ENCODE results near the gene YTHDF2. TPM values are rescaled to one million over a fixed set of nuclear protein-coding genes. Genes with fewer than 3 reads are reported as not detected.

The YTHDF2 gene
- total and polyA plus RNA-seq, 9 of the 15 experiments (the other 6 are each of a cell fraction or from before 2014, with no cell fraction given) = 41.0 to 111 (median 83.3) TPM

DNA sequence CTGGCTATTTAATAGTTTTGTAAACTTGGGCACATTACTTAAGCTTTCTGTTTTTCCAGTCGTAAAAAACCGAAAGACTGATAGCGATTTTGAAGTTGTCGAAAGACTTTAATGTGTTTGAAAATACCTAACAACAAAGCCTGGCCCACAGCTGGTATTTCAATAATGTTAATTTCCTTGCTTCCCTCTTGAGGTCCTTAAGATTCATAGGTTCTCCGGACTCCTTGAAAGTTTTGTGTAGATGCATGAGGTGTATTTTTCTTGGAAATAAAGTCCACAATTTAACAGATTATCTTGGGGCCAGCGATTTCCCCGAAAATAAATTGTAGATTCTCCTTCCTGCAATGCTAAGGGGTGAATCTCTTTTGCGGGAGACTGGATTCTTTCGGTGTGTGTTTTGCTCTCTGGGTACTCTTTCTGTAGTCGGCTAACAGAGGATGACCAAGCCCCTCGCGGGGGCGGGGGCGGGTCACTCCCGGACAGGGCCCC lies 735 bp upstream of the YTHDF2 start (continued):
- no peak for TF ChIP-seq SIX5 (IDR thresholded peaks at IDR 0.05; ENCODE audit: borderline replicate concordance in 1 of 2, insufficient read depth in 1 of 2, low read depth in 1 of 2, low read length in 2 of 2)
- TF ChIP-seq SNRNP70 (optimal IDR thresholded peaks at IDR 0.05; ENCODE audit: low read depth, low read length) = no peak
- TF ChIP-seq, protein P1, sequence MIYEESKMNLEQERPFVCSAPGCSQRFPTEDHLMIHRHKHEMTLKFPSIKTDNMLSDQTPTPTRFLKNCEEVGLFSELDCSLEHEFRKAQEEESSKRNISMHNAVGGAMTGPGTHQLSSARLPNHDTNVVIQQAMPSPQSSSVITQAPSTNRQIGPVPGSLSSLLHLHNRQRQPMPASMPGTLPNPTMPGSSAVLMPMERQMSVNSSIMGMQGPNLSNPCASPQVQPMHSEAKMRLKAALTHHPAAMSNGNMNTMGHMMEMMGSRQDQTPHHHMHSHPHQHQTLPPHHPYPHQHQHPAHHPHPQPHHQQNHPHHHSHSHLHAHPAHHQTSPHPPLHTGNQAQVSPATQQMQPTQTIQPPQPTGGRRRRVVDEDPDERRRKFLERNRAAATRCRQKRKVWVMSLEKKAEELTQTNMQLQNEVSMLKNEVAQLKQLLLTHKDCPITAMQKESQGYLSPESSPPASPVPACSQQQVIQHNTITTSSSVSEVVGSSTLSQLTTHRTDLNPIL (CRISPR knock-in tag; IDR thresholded peaks at IDR 0.05) = no peak
- TF ChIP-seq MYBL2 (IDR thresholded peaks at IDR 0.05; ENCODE audit: low read depth) = no peak; the same call in 1 of the 2 replicates
- no peak for TF ChIP-seq MYBL2 (CRISPR knock-in tag; IDR thresholded peaks at IDR 0.05; ENCODE audit: borderline replicate concordance)
- TF ChIP-seq, protein P2, sequence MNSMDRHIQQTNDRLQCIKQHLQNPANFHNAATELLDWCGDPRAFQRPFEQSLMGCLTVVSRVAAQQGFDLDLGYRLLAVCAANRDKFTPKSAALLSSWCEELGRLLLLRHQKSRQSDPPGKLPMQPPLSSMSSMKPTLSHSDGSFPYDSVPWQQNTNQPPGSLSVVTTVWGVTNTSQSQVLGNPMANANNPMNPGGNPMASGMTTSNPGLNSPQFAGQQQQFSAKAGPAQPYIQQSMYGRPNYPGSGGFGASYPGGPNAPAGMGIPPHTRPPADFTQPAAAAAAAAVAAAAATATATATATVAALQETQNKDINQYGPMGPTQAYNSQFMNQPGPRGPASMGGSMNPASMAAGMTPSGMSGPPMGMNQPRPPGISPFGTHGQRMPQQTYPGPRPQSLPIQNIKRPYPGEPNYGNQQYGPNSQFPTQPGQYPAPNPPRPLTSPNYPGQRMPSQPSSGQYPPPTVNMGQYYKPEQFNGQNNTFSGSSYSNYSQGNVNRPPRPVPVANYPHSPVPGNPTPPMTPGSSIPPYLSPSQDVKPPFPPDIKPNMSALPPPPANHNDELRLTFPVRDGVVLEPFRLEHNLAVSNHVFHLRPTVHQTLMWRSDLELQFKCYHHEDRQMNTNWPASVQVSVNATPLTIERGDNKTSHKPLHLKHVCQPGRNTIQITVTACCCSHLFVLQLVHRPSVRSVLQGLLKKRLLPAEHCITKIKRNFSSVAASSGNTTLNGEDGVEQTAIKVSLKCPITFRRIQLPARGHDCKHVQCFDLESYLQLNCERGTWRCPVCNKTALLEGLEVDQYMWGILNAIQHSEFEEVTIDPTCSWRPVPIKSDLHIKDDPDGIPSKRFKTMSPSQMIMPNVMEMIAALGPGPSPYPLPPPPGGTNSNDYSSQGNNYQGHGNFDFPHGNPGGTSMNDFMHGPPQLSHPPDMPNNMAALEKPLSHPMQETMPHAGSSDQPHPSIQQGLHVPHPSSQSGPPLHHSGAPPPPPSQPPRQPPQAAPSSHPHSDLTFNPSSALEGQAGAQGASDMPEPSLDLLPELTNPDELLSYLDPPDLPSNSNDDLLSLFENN (IDR thresholded peaks at IDR 0.05; ENCODE audit: low read depth in 2 of 2, low read length in 2 of 2) = peak in 1 of 2 experiments; percentile 15; a peak in 1 of 4 replicates
- no peak; the same call in 1 of the 2 replicates for TF ChIP-seq ETV1 (tag; conservative IDR thresholded peaks at IDR 0.05; ENCODE audit: low read depth)
- TF ChIP-seq ZNF253 (CRISPR knock-in tag; conservative IDR thresholded peaks at IDR 0.05) = no peak
- TF ChIP-seq KDM5B (IDR thresholded peaks at IDR 0.05; ENCODE audit: insufficient replicate concordance, low read depth, low read length) = peak; percentile 43
- TF ChIP-seq, protein P3, sequence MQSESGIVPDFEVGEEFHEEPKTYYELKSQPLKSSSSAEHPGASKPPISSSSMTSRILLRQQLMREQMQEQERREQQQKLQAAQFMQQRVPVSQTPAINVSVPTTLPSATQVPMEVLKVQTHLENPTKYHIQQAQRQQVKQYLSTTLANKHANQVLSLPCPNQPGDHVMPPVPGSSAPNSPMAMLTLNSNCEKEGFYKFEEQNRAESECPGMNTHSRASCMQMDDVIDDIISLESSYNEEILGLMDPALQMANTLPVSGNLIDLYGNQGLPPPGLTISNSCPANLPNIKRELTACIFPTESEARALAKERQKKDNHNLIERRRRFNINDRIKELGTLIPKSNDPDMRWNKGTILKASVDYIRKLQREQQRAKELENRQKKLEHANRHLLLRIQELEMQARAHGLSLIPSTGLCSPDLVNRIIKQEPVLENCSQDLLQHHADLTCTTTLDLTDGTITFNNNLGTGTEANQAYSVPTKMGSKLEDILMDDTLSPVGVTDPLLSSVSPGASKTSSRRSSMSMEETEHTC (IDR thresholded peaks at IDR 0.05) = no peak
- TF ChIP-seq, protein P4, sequence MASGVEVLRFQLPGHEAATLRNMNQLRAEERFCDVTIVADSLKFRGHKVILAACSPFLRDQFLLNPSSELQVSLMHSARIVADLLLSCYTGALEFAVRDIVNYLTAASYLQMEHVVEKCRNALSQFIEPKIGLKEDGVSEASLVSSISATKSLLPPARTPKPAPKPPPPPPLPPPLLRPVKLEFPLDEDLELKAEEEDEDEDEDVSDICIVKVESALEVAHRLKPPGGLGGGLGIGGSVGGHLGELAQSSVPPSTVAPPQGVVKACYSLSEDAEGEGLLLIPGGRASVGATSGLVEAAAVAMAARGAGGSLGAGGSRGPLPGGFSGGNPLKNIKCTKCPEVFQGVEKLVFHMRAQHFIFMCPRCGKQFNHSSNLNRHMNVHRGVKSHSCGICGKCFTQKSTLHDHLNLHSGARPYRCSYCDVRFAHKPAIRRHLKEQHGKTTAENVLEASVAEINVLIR (CRISPR knock-in tag; IDR thresholded peaks at IDR 0.05) = no peak
- no peak for TF ChIP-seq ADNP (tag; IDR thresholded peaks at IDR 0.05)
- no peak for TF ChIP-seq TEAD1 (CRISPR knock-in tag; IDR thresholded peaks at IDR 0.05)
- TF ChIP-seq, protein P5, sequence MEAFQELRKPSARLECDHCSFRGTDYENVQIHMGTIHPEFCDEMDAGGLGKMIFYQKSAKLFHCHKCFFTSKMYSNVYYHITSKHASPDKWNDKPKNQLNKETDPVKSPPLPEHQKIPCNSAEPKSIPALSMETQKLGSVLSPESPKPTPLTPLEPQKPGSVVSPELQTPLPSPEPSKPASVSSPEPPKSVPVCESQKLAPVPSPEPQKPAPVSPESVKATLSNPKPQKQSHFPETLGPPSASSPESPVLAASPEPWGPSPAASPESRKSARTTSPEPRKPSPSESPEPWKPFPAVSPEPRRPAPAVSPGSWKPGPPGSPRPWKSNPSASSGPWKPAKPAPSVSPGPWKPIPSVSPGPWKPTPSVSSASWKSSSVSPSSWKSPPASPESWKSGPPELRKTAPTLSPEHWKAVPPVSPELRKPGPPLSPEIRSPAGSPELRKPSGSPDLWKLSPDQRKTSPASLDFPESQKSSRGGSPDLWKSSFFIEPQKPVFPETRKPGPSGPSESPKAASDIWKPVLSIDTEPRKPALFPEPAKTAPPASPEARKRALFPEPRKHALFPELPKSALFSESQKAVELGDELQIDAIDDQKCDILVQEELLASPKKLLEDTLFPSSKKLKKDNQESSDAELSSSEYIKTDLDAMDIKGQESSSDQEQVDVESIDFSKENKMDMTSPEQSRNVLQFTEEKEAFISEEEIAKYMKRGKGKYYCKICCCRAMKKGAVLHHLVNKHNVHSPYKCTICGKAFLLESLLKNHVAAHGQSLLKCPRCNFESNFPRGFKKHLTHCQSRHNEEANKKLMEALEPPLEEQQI (IDR thresholded peaks at IDR 0.05) = no peak
- no peak for TF ChIP-seq ZNF79 (CRISPR knock-in tag; IDR thresholded peaks at IDR 0.05; ENCODE audit: low read depth)
- TF ChIP-seq RNF2 (IDR thresholded peaks at IDR 0.05) = no peak
- TF ChIP-seq ETS2 (tag; IDR thresholded peaks at IDR 0.05; ENCODE audit: borderline replicate concordance, poor library complexity, severe bottlenecking) = no peak
- no peak for TF ChIP-seq TAF7 (tag; IDR thresholded peaks at IDR 0.05)
